Liver (tissue), 9 donors: ENCODE results near the gene TNS4. TPM values are rescaled to one million over a fixed set of nuclear protein-coding genes. Genes with fewer than 3 reads are reported as not detected.
A peak's percentile ranks its signal among the peaks of the same experiment; 100 is the strongest.

Experiments
- DNase-seq: peaks from one replicate; pipeline ENCODE4 v3.0.0-alpha.2; 2017; ENCODE audit warnings: low spot score
- H3K27ac ChIP-seq, 2 donors: one replicate each; pipeline ENCODE4 v1.7.0; 2013; ENCODE audit warnings: inconsistent platforms in 2 of 2, low read length in 2 of 2, control low read depth in 1 of 2, low read depth in 1 of 2, mild to moderate bottlenecking in 1 of 2
- H3K27me3 ChIP-seq, 4 donors: one replicate each; pipeline versions ENCODE4 v1.6.1 to v1.7.0; 2013; ENCODE audit warnings: low read length in 3 of 4, inconsistent platforms in 1 of 4, mild to moderate bottlenecking in 1 of 4, moderate library complexity in 1 of 4; ENCODE audit not compliant: control insufficient read depth in 4 of 4, insufficient read depth in 4 of 4
- H3K36me3 ChIP-seq, 4 donors: one replicate each; pipeline versions ENCODE4 v1.6.1 to v1.7.0; 2013; ENCODE audit warnings: low read length in 3 of 4, mild to moderate bottlenecking in 3 of 4, low read depth in 1 of 4, moderate library complexity in 1 of 4; ENCODE audit not compliant: control insufficient read depth in 4 of 4, insufficient read depth in 3 of 4
- H3K4me1 ChIP-seq, 4 donors: one replicate each; pipeline versions ENCODE4 v1.6.1 to v1.7.0; 2013; ENCODE audit warnings: low read length in 3 of 4, mild to moderate bottlenecking in 3 of 4, moderate library complexity in 1 of 4; ENCODE audit not compliant: control insufficient read depth in 4 of 4, insufficient read depth in 4 of 4
- H3K4me3 ChIP-seq, 3 donors: one replicate each; pipeline versions ENCODE4 v1.6.1 to v1.7.0; 2013; ENCODE audit warnings: low read length in 3 of 3, control low read depth in 1 of 3, low read depth in 1 of 3, mild to moderate bottlenecking in 1 of 3
- H3K9ac ChIP-seq, 2 donors: one replicate each; pipeline ENCODE4 v1.7.0; 2013; ENCODE audit warnings: low read length in 2 of 2, mild to moderate bottlenecking in 2 of 2, moderate library complexity in 2 of 2, control low read depth in 1 of 2, low read depth in 1 of 2
- H3K9me3 ChIP-seq, 4 donors: one replicate each; pipeline versions ENCODE4 v1.6.1 to v1.7.0; 2013; ENCODE audit warnings: low read length in 3 of 4; ENCODE audit not compliant: control insufficient read depth in 4 of 4
- ATF3 ChIP-seq: IDR thresholded peaks from 2 replicates; pipeline ENCODE4 v1.6.1; 2016; ENCODE audit warnings: antibody characterized with exemption
- EGR1 ChIP-seq, 2 donors: IDR thresholded peaks; 2 replicates each; pipeline ENCODE4 v1.6.1; 2016 to 2018; ENCODE audit warnings: antibody characterized with exemption in 2 of 2, low read depth in 2 of 2
- FOXA1 ChIP-seq: IDR thresholded peaks from 2 replicates; pipeline ENCODE4 v1.6.1; 2016; ENCODE audit warnings: antibody characterized with exemption
- FOXA2 ChIP-seq: IDR thresholded peaks from 2 replicates; pipeline ENCODE4 v1.6.1; 2016; ENCODE audit warnings: antibody characterized with exemption
- GABPA ChIP-seq, 2 donors: IDR thresholded peaks in 1 of 2; conservative IDR thresholded peaks in 1 of 2; 2 replicates each; pipeline ENCODE4 v1.6.1; 2016; ENCODE audit warnings: antibody characterized with exemption in 2 of 2, mild to moderate bottlenecking in 1 of 2, moderate library complexity in 1 of 2
- HNF4A ChIP-seq, 2 donors: conservative IDR thresholded peaks; 2 replicates each; pipeline ENCODE4 v1.6.1; 2016; ENCODE audit warnings: antibody characterized with exemption in 2 of 2, mild to moderate bottlenecking in 2 of 2
- HNF4G ChIP-seq: IDR thresholded peaks from 2 replicates; pipeline ENCODE4 v1.6.1; 2016; ENCODE audit warnings: antibody characterized with exemption
- JUND ChIP-seq, 2 donors: IDR thresholded peaks; 2 replicates each; pipeline ENCODE4 v1.6.1; 2016; ENCODE audit warnings: antibody characterized with exemption in 2 of 2
- MAX ChIP-seq: IDR thresholded peaks from 2 replicates; pipeline ENCODE4 v1.6.1; 2016; ENCODE audit warnings: antibody characterized with exemption
- NR2F2 ChIP-seq: IDR thresholded peaks from 2 replicates; pipeline ENCODE4 v1.6.1; 2016; ENCODE audit warnings: antibody characterized with exemption
- RAD21 ChIP-seq, 2 donors: IDR thresholded peaks; 2 replicates each; pipeline ENCODE4 v1.6.1; 2016; ENCODE audit warnings: antibody characterized with exemption in 2 of 2, mild to moderate bottlenecking in 2 of 2
- RXRA ChIP-seq, 2 donors: IDR thresholded peaks; 2 replicates each; pipeline ENCODE4 v1.6.1; 2017 to 2018; ENCODE audit warnings: antibody characterized with exemption in 2 of 2, mild to moderate bottlenecking in 1 of 2
- SP1 ChIP-seq: IDR thresholded peaks from 2 replicates; pipeline ENCODE4 v1.6.1; 2018; ENCODE audit warnings: antibody characterized with exemption, mild to moderate bottlenecking
- TAF1 ChIP-seq: conservative IDR thresholded peaks from 2 replicates; pipeline ENCODE4 v1.6.1; 2016; ENCODE audit warnings: antibody characterized with exemption, mild to moderate bottlenecking
- YY1 ChIP-seq: IDR thresholded peaks from 2 replicates; pipeline ENCODE4 v1.6.1; 2016; ENCODE audit warnings: antibody characterized with exemption, mild to moderate bottlenecking
- WGBS: extraction: QIAGEN DNeasy Blood & Tissue Kit; methylation state at CpG from one replicate; pipeline ENCODE4 v1.1.7; 2013; 5-methylcytosine and 5-hydroxymethylcytosine counted together
- polyA plus RNA-seq, 2 donors: library from polyadenylated mRNA; stranded (reverse) in 1 of 2; unstranded in 1 of 2; fragments of 200-250 nt in 1 of 2; fragments of >200 nt in 1 of 2; fragmentation: Nextera tagmentation in 1 of 2; extraction: Ambion mirVana in 1 of 2; gene quantifications; one replicate each; pipeline versions ENCODE4 v1.2.1 to v1.2.3, GENCODE V29; 2013 to 2015
- total RNA-seq, 2 donors: library from RNA; depleted of rRNA; stranded (reverse); fragments of >200 nt; gene quantifications; one replicate each; pipeline ENCODE4 v1.2.3, GENCODE V29; 2014
- TF ChIP-seq, protein P1 (sequence below): fragments of 150-350 bp; IDR thresholded peaks from 2 replicates; pipeline ENCODE4 v1.5.1; 2017; ENCODE audit warnings: improper control_type of control experiment, low read depth, low read length; ENCODE audit not compliant: missing input control
- TF ChIP-seq, protein P2 (sequence below): IDR thresholded peaks from 2 replicates; pipeline ENCODE4 v1.6.1; 2016; ENCODE audit warnings: antibody characterized with exemption, mild to moderate bottlenecking
- TF ChIP-seq, protein P3 (sequence below): IDR thresholded peaks from 2 replicates; pipeline ENCODE4 v1.6.1; 2016; ENCODE audit warnings: antibody characterized with exemption
- donor health status: healthy.
- donor health status: healthy.
- donor health status: healthy.
- donor health status: healthy.
- donor health status: healthy.

TNS4 gene
- total and polyA plus RNA-seq, 4 donors: 0.08 TPM; not detected in 3

GRCh38 chr17:40451420-40451819, 50.0 kb downstream of the TNS4 start:
- Histone ChIP-seq H3K4me1 (peaks cover 21 to 95% (median 90%) of the 10 kb centered on the region in 4 donors), H3K4me3 (no peak overlapping the region), H3K9ac (peak overlapping the region in 1 of 2 donors; percentile 14), H3K36me3 (peaks cover 15 to 42% (median 27%) of the 10 kb centered on the region in 4 donors), H3K27me3 (no peaks in the 10 kb centered on the region), H3K27ac (peak overlapping the region; percentile 43 to 72), H3K9me3 (no peaks in the 10 kb centered on the region)
- 16% methylated on average over 6 of the region's 6 CpGs for WGBS
- no peak for TF ChIP-seq ATF3
- TF ChIP-seq, protein P1, sequence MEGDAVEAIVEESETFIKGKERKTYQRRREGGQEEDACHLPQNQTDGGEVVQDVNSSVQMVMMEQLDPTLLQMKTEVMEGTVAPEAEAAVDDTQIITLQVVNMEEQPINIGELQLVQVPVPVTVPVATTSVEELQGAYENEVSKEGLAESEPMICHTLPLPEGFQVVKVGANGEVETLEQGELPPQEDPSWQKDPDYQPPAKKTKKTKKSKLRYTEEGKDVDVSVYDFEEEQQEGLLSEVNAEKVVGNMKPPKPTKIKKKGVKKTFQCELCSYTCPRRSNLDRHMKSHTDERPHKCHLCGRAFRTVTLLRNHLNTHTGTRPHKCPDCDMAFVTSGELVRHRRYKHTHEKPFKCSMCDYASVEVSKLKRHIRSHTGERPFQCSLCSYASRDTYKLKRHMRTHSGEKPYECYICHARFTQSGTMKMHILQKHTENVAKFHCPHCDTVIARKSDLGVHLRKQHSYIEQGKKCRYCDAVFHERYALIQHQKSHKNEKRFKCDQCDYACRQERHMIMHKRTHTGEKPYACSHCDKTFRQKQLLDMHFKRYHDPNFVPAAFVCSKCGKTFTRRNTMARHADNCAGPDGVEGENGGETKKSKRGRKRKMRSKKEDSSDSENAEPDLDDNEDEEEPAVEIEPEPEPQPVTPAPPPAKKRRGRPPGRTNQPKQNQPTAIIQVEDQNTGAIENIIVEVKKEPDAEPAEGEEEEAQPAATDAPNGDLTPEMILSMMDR: no peak
- TF ChIP-seq EGR1 (IDR thresholded peaks at IDR 0.05; ENCODE audit: low read depth in 2 of 2): no peak
- TF ChIP-seq JUND (IDR thresholded peaks at IDR 0.05): peak; percentile 35 to 41
- TF ChIP-seq NR2F2: peak; percentile 78
- peak; percentile 18 to 49 for TF ChIP-seq HNF4A (conservative IDR thresholded peaks at IDR 0.05)
- no peak for TF ChIP-seq HNF4G
- no peak for TF ChIP-seq GABPA (IDR thresholded peaks at IDR 0.05 in 1 of 2, conservative IDR thresholded peaks at IDR 0.05 in 1 of 2)
- TF ChIP-seq FOXA2: no peak
- peak; percentile 41 for TF ChIP-seq FOXA1
- TF ChIP-seq YY1: peak; percentile 72
- TF ChIP-seq, protein P2, sequence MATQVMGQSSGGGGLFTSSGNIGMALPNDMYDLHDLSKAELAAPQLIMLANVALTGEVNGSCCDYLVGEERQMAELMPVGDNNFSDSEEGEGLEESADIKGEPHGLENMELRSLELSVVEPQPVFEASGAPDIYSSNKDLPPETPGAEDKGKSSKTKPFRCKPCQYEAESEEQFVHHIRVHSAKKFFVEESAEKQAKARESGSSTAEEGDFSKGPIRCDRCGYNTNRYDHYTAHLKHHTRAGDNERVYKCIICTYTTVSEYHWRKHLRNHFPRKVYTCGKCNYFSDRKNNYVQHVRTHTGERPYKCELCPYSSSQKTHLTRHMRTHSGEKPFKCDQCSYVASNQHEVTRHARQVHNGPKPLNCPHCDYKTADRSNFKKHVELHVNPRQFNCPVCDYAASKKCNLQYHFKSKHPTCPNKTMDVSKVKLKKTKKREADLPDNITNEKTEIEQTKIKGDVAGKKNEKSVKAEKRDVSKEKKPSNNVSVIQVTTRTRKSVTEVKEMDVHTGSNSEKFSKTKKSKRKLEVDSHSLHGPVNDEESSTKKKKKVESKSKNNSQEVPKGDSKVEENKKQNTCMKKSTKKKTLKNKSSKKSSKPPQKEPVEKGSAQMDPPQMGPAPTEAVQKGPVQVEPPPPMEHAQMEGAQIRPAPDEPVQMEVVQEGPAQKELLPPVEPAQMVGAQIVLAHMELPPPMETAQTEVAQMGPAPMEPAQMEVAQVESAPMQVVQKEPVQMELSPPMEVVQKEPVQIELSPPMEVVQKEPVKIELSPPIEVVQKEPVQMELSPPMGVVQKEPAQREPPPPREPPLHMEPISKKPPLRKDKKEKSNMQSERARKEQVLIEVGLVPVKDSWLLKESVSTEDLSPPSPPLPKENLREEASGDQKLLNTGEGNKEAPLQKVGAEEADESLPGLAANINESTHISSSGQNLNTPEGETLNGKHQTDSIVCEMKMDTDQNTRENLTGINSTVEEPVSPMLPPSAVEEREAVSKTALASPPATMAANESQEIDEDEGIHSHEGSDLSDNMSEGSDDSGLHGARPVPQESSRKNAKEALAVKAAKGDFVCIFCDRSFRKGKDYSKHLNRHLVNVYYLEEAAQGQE: peak; percentile 77
- peak in 1 of 2 donors; percentile 25 for TF ChIP-seq RAD21 (IDR thresholded peaks at IDR 0.05)
- peak; percentile 55 for TF ChIP-seq MAX
- TF ChIP-seq RXRA (IDR thresholded peaks at IDR 0.05): peak; percentile 57 to 79
- TF ChIP-seq SP1: peak; percentile 55
- TF ChIP-seq, protein P3, sequence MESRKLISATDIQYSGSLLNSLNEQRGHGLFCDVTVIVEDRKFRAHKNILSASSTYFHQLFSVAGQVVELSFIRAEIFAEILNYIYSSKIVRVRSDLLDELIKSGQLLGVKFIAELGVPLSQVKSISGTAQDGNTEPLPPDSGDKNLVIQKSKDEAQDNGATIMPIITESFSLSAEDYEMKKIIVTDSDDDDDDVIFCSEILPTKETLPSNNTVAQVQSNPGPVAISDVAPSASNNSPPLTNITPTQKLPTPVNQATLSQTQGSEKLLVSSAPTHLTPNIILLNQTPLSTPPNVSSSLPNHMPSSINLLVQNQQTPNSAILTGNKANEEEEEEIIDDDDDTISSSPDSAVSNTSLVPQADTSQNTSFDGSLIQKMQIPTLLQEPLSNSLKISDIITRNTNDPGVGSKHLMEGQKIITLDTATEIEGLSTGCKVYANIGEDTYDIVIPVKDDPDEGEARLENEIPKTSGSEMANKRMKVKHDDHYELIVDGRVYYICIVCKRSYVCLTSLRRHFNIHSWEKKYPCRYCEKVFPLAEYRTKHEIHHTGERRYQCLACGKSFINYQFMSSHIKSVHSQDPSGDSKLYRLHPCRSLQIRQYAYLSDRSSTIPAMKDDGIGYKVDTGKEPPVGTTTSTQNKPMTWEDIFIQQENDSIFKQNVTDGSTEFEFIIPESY: peak; percentile 32
- TF ChIP-seq TAF1: peak; percentile 54
- no peak for DNase-seq
